Right lobe of liver (tissue), 6 donors: ENCODE measurements around the gene FRMPD4. TPM values are rescaled to one million over a fixed set of nuclear protein-coding genes. Genes with fewer than 3 reads are reported as not detected.
"Not testable (repeated sequence)": the region's sequence is repeated elsewhere in the genome, so short reads cannot be mapped to it uniquely, and the experiment has no call there.

Source experiments
- ATAC-seq, 4 donors: fragments of 200-7000 bp; cut with Tn5 transposase; one replicate each; pipeline ENCODE4 v1.9.1; 2020; ENCODE audit warnings: mild to moderate bottlenecking in 4 of 4, moderate library complexity in 4 of 4
- DNase-seq, 3 donors: peaks; one replicate each; pipeline ENCODE4 v3.0.0-alpha.2; 2020
- H3K27ac ChIP-seq, 3 donors: fragments of 200-600 bp; one replicate each; pipeline ENCODE4 v1.8.0; 2022
- H3K27me3 ChIP-seq, 2 donors: fragments of 200-600 bp; one replicate each; pipeline ENCODE4 v1.8.0; 2022
- H3K36me3 ChIP-seq, 4 donors: fragments of 200-600 bp; sonication (generic) in 1 of 4; one replicate each; pipeline versions ENCODE4 v1.5.1 to v1.8.0; 2017 to 2022; ENCODE audit warnings: control low read depth in 1 of 4
- H3K4me1 ChIP-seq, 4 donors: fragments of 200-600 bp; sonication (generic) in 1 of 4; one replicate each; pipeline versions ENCODE4 v1.5.1 to v1.8.0; 2017 to 2022; ENCODE audit warnings: control low read depth in 1 of 4
- H3K4me3 ChIP-seq, 3 donors: fragments of 200-600 bp; one replicate each; pipeline ENCODE4 v1.8.0; 2022
- H3K9me3 ChIP-seq, 4 donors: fragments of 200-600 bp; sonication (generic) in 1 of 4; one replicate each; pipeline versions ENCODE4 v1.5.1 to v1.8.0; 2017 to 2022; ENCODE audit warnings: control low read depth in 1 of 4
- POLR2A ChIP-seq: fragments of 450-650 bp; IDR thresholded peaks from one replicate; pipeline ENCODE4 v1.6.1; 2017; ENCODE audit warnings: antibody characterized with exemption, mild to moderate bottlenecking
- WGBS: methylation state at CpG from one replicate; pipeline ENCODE4 v1.1.6; 2018; ENCODE audit warnings: low coverage, low lambda C conversion rate; ENCODE audit not compliant: insufficient coverage; ENCODE audit errors: missing lambda C conversion rate; 5-methylcytosine and 5-hydroxymethylcytosine counted together
- intact Hi-C, 2 donors: fragments of 100-400 bp; cut with DNase I; formaldehyde crosslinking; loops; one replicate each; pipeline versions ENCODE4 v1.11.2 to v1.14.1; 2022
- total RNA-seq, 6 experiments: library from RNA; depleted of rRNA in 2 of 6; stranded (reverse); fragments of >200 nt in 2 of 6; fragmentation: NEBNext Ultra II Directional in 3 of 6; extraction: Animal tissue kit (Norgen Biotek cat#: 25700) in 3 of 6; gene quantifications; one replicate each; pipeline versions ENCODE4 v1.1.0 to v1.2.4, GENCODE V29; 2016 to 2023
- TF ChIP-seq, protein P1 (sequence below), 4 donors: fragments of 200-600 bp in 3 of 4; fragments of 450-650 bp in 1 of 4; IDR thresholded peaks; one replicate each; pipeline versions ENCODE4 v1.5.1 to v1.8.0; 2016 to 2022; ENCODE audit warnings: antibody characterized with exemption in 4 of 4, mild to moderate bottlenecking in 2 of 4
- donor health status: DM: no; HTN: yes; CAD: no.
- donor health status: DM: no; HTN: no; CAD: no.
- donor health status: DM: no; HTN: no; CAD: no.
- donor health status: DM: no; HTN: yes; CAD: no.
- donor health status: DM: no; HTN: yes; CAD: no.

The FRMPD4 gene
- total RNA-seq, 6 experiments from 2014 or later: 0.05 to 0.12 (median 0.06) TPM; not detected in 3

DNA sequence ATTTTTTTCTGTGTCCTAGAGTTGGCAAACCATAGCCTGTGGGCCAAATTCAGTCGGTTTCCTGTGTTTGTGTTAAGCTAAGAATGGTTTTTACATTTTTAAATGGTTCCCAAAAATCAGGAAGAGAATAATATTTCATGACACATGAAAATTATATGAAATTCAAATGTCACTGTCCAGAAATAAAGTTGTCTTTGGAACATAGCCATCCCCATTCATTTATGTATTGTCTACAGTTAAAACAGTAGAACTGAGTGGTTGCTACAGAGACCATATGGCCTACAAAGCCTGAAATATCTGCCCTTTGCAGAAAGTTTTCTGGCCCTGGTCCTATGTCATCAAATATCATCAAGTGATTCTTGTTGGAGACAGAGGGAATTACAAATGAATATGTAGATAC lies 15.5 kb downstream of the FRMPD4 start:
- H3K4me3 ChIP-seq: no peak overlapping the region
- H3K27me3 ChIP-seq: no peaks in the 10 kb centered on the region
- no peaks in the 10 kb centered on the region for H3K4me1 ChIP-seq
- TF ChIP-seq, protein P1, sequence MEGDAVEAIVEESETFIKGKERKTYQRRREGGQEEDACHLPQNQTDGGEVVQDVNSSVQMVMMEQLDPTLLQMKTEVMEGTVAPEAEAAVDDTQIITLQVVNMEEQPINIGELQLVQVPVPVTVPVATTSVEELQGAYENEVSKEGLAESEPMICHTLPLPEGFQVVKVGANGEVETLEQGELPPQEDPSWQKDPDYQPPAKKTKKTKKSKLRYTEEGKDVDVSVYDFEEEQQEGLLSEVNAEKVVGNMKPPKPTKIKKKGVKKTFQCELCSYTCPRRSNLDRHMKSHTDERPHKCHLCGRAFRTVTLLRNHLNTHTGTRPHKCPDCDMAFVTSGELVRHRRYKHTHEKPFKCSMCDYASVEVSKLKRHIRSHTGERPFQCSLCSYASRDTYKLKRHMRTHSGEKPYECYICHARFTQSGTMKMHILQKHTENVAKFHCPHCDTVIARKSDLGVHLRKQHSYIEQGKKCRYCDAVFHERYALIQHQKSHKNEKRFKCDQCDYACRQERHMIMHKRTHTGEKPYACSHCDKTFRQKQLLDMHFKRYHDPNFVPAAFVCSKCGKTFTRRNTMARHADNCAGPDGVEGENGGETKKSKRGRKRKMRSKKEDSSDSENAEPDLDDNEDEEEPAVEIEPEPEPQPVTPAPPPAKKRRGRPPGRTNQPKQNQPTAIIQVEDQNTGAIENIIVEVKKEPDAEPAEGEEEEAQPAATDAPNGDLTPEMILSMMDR (IDR thresholded peaks at IDR 0.05): no peak
- no peak for TF ChIP-seq POLR2A
- intact Hi-C loops: no loop called here
- no peak overlapping the region for H3K27ac ChIP-seq
- no peaks in the 10 kb centered on the region for H3K36me3 ChIP-seq
- DNase-seq: no peak
- ATAC-seq: no peak
- no peaks in the 10 kb centered on the region for H3K9me3 ChIP-seq
- 5% methylated on average over 1 of the region's 1 CpG for WGBS

DNA sequence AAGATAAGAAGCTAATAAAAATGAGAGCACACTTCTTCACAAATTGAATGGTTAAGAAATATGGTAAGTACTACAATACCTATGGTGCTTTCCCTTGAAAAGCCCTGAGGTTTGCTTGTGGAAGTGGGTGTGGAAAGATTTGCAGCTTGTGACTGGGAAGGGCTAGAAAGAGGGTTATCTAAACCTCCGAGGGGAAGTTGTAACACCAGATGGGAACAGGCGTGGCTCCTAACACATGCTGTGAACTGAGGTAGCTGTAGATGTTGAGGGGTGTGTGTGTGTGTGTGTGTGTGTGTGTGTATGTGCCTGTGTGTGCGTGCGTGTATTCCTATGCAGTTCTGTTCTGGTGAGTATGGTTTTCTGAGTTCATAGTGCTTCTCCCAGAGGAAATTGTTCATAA lies 21.5 kb downstream of the FRMPD4 start:
- H3K4me1 ChIP-seq: no peaks in the 10 kb centered on the region
- intact Hi-C loops: no loop called here
- DNase-seq (no peak), ATAC-seq (no peak)
- H3K9me3 ChIP-seq: no peaks in the 10 kb centered on the region
- WGBS: 40% methylated on average over 4 of the region's 4 CpGs
- H3K27ac ChIP-seq: no peak overlapping the region
- no peak overlapping the region for H3K4me3 ChIP-seq
- no peak for TF ChIP-seq POLR2A
- TF ChIP-seq, protein P1 (IDR thresholded peaks at IDR 0.05): no peak
- no peaks in the 10 kb centered on the region for H3K27me3 ChIP-seq
- H3K36me3 ChIP-seq: no peaks in the 10 kb centered on the region

DNA sequence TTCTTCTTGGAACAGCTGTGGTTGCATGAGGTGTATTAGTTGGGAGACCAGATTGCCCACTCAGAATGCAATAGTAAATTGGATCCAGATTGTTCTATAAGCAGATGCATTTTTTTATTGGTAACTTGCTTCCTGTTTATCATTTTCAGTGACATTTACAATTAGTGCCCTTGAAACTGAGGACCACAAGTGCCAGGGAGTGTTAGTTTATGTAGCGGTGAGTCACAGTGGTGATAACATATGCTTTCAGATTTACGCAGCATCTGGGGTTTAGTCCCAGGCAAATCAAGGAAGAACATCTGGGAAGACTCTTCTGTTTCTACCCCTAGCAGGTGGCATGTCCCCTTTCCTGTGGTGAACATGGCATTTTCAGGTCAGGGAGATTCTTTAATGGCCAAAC lies 24.1 kb downstream of the FRMPD4 start:
- no peak for ATAC-seq
- 85% methylated on average over 2 of the region's 2 CpGs for WGBS

DNA sequence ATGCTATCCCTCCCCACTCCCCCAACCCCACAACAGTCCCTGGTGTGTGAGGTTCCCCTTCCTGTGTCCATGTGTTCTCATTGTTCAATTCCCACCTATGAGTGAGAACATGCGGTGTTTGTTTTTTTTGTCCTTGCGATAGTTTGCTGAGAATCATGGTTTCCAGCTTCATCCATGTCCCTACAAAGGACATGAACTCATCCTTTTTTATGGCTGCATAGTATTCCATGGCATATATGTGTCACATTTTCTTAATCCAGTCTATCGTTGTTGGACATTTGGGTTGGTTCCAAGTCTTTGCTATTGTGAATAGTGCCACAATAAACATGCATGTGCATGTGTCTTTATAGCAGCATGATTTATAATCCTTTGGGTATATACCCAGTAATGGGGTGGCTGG lies 25.9 kb downstream of the FRMPD4 start:
- H3K4me3 ChIP-seq, DNase-seq, ATAC-seq, H3K27ac ChIP-seq, H3K4me1 ChIP-seq, H3K9me3 ChIP-seq, intact Hi-C loops, H3K36me3 ChIP-seq, H3K27me3 ChIP-seq: not testable (repeated sequence)
- WGBS: 78% methylated on average over 3 of the region's 3 CpGs

More for the DNA sequence above, 24.1 kb downstream of the FRMPD4 start:
- Histone ChIP-seq H3K36me3 (no peaks in the 10 kb centered on the region), H3K27me3 (no peaks in the 10 kb centered on the region), H3K4me1 (no peaks in the 10 kb centered on the region), H3K27ac (no peak overlapping the region), H3K9me3 (no peaks in the 10 kb centered on the region), H3K4me3 (no peak overlapping the region)
- intact Hi-C loops: no loop called here
- no peak for TF ChIP-seq POLR2A
- TF ChIP-seq, protein P1 (IDR thresholded peaks at IDR 0.05): no peak
- no peak for DNase-seq

DNA sequence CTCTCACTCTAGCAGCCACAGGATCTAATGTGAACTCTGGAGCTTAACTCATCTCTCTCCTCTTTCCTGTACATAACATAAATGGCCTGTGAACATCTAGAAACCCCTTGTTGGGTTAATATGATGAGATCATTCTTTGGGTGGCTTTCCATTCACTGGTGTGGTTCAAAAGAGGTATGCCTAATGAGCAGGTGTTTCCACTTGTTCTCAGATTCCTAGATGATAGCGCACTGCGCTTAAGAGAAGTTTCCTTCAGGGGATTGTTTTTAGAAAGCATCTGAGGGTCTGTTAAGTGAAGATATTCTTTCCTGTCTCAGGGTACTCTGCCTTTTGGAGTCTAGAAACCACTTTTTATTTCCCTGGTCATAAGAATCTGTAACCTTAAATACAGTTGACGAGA lies 32.5 kb downstream of the FRMPD4 start:
- H3K4me3 ChIP-seq: no peak overlapping the region
- WGBS: 80% methylated on average over 3 of the region's 3 CpGs
- H3K36me3 ChIP-seq: no peaks in the 10 kb centered on the region
- no peak for ATAC-seq
- DNase-seq: no peak
- intact Hi-C loops: no loop called here
- no peaks in the 10 kb centered on the region for H3K9me3 ChIP-seq
- H3K4me1 ChIP-seq: no peaks in the 10 kb centered on the region
- no peak overlapping the region for H3K27ac ChIP-seq
- no peaks in the 10 kb centered on the region for H3K27me3 ChIP-seq
- TF ChIP-seq, protein P1 (IDR thresholded peaks at IDR 0.05): no peak
- no peak for TF ChIP-seq POLR2A
